ENCODE measurements around the gene PEDS1.
"Not testable (repeated sequence)": the region's sequence is repeated elsewhere in the genome, so short reads cannot be mapped to it uniquely, and the experiment has no call there.

Gene PEDS1

DNA sequence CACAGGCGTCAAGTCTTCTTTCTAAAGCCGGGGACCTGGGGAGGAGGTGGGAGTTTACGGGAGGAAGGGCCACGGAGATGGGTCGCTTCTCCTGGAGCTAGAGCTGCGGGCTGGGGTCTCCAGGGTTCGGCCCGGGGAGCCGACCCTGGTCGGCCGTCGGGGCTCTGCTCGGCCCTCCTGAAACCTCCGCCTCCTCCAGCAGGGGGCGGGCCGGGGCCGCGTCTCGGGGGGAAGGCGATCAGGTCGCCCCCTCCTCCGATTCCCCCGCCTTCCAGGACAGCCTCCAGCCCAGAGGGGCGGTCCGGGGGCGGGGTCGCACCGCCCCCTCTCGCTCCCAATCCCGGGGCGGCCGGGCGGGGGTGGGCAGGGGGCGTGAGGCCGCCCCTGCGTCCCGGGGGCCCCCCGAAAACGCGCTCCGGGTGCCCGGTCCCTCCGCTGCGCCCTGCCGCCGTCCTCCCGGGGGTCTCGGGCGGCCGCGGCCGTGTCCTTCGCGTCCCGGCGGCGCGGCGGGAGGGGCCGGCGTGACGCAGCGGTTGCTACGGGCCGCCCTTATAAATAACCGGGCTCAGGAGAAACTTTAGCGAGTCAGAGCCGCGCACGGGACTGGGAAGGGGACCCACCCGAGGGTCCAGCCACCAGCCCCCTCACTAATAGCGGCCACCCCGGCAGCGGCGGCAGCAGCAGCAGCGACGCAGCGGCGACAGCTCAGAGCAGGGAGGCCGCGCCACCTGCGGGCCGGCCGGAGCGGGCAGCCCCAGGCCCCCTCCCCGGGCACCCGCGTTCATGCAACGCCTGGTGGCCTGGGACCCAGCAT lies 36.9 kb upstream of the PEDS1 start, which contains the start of gene CEBPB:
TSS of gene CEBPB (plus strand) at position 580 of the 814 bp plus-strand sequence. CDS start at position 784, 204 bp downstream.
- peak; percentile 56 to 79 for DNase-seq (ENCODE audit: low read depth in 1 of 2, low spot score in 1 of 2)

DNA sequence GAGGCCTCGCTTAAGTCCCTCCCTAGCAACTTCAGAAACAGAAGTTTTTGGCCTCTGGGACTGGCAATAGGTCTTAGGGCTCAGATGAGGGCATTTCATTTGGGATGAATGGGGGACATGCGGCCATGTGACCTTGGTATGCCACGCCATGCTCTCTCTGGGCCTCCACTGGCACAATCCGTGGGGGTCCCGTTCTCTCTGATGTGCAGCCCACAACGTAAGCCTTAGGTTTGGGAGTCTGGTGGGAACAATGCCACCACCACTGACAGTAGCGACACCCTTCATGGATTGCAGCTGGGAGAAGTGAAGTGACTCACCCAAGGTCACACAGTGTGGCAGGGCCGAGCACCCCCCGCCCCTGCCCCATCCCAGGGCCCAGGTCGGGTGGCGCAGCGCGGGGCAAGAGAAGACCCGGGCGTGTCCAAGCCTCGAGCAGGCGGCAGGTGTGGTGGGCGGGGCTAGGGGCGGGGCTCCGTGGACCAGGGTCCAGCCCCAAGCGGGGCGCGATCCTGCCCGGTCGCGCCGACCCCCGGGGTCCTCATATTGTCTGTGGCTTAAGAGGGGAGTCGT lies 36.2 kb upstream of the PEDS1 start:
- peak in 1 of 2 donors; percentile 22 for DNase-seq (ENCODE audit: low read depth in 1 of 2, low spot score in 1 of 2)

DNA sequence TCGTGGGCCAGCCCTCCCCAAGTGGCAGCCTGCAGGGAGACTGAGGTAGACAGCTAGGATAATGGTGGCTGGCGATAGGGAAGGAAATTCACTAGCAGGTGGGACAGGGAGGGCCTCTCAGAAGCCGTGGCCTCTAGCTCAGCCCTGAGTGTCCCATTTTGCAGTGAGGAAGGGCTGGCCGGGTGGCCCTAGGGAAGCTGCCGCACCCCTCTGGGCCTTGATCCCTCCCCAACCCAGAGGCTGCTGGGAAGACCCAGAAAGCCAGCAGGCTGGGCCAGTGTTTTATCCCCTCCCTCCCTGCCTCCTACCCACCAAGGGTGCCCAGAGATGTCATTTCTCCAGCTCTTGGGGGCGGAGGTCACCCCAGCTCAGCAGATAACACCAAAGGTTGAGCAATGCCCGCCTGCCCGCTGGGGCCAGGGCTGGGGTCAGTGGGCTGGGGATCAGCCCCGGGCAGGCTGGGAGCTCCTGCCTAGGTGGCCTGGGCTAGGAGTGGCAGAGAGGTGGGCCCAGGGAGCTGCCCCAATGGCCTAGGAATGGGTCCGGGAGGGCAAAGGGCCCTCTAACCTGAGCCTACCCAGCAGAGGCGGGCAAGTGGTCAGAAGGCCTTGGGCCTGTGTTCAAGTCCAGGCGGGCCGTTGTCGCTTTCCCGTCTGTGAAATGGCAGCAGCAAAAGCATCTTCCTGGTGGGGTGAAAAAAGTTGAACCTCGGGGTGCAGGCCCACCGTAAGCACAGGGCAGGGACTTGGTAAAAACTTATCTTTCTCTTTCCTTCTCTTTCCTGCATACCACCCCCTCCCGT lies 35.6 kb upstream of the PEDS1 start:
- no peak for DNase-seq (ENCODE audit: low read depth in 1 of 2, low spot score in 1 of 2)

DNA sequence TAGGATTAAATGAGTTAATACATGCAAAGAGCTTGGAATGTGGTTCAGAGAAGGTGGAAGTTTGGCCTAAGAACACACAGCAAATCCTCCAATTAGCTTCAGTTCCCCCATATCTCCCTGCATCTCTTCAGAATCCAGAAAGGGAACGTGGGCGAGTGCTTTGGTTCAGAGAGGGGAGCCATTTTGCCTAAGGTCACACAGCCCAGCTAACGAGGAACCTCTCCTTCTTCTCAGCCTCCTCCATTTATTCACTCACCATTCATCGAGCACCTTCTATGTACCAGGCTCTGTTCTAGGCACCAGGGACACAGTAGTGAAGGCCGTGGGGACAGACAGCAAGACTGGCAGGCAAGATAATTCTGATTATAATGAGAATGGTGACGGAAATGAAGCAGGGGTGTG lies 34.8 kb upstream of the PEDS1 start:
- DNase-seq (ENCODE audit: low read depth in 1 of 2, low spot score in 1 of 2), result no peak

DNA sequence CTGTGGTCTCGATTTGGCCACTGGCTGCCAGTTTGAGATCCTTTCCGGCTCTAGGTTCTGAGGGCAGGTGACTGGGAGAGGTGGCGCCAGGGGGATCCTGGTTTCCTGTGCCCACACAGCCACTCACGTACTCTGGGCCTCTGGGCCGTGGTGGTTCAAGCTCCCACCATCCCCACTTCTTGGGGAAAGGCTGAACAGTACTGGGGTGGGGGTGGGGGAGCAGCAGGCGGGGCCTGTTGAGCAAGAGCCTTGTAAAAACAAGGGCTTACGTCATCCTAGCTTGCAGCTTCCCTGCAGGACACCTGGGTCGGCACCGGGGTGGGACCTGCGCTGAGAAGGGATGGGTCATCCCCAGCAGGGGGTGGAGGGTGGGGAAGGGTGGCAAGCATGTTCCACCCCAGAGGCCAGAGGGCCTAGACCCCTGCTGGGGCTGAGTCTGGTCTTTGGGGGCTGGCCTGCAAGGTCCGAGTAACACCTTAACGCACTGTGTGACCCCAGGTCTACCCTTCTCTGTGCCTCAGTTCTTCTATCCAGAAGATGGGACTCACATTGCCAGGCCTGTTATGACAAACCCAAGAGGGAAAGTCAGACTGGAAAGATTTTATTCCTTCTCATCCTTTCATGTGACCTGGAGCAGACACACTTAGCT lies 34.0 kb upstream of the PEDS1 start:
- no peak for DNase-seq (ENCODE audit: low read depth in 1 of 2, low spot score in 1 of 2)

DNA sequence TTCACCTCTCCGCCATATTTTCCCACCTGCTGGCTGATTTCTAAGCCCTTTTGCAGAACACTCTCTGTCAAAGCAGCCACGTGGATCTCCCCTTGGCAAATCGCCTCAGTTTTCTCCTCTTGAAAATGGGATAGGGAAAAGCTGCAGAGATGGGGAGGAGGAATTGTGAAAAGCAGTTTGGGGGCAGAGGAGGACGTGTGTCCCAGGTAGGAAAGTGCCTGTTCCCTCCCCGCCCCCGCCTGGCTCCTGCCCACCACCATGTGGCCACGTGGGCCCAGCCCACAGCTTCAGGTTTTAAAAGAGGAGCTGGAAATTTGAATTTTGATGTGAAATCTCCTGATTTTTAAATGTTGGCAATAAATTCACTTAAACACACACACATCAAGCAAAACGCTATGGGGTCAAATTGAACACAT lies 33.5 kb upstream of the PEDS1 start:
- DNase-seq (ENCODE audit: low read depth in 1 of 2, low spot score in 1 of 2), result no peak

DNA sequence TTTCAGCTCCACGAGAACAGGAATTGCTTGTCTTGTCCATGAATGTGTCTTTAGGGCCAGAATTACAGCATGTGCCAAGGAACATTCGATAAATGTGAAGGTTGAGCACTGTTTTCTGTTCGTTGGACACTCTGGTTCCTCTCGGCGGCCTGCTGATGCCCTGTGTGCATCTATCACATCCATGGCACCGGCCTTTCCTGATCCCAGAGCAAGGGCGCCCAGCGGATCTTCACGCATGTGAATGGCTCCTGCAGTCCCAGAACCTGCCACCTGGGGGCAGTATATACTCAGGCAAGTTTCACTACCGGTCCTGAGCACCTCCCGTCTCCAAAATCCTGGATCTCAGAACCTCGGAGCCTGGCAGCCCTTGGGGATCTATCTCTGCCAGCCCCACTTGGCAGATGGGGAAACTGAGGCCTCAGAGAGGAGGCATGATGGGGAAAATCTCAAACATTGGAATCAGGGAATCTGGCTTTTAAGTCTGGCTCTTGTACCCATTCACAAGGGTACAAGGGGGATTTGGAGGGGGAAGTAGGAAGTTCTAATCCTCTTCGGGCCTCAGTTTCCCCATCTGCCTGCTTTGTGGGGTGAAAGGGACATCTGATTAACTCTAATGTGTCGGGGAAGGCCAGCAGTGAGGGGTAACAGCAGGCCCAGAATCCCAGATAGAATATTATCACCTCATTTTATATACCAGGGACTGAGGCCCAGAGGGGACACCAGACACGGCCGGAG lies 32.8 kb upstream of the PEDS1 start:
- peak; percentile 78 to 92 for DNase-seq (ENCODE audit: low read depth in 1 of 2, low spot score in 1 of 2)

DNA sequence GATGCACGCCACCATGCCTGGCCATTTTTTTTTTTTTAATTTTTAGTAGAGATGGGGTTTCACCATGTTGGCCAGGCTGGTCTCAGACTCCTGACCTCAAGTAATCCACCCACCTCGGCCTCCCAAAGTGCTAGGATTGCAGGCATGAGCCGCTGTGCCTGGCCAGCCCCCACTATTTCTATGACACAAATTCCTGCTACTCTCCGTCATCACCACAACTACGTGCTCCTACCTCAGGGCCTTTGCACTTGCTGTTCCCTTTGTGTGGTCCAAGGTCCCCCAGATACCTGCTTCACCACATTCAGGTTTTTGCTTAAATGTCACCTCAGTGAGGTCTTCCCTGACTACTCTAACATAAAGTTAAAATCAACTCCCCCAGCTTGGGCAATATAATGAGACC lies 31.9 kb upstream of the PEDS1 start:
- no peak for DNase-seq (ENCODE audit: low read depth in 1 of 2, low spot score in 1 of 2)

DNA sequence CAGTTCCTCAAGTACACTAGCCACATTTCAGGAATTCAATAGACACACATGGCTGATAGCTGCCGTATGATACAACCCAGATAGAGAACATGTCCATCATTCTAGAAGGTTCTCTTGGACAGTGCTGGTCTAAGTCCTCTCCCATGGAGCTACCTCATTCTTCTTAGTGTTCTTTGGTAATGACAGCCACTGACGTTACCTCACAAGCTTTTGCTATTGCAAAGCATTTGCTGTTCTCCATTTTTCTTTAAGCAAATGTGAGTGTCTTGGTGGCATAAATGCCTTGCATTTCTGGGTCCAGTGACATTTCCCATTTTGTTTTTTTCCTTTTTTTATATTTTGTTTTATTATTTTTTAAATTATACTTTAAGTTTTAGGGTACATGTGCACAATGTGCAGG lies 28.8 kb upstream of the PEDS1 start:
- no peak for DNase-seq (ENCODE audit: low read depth in 1 of 2, low spot score in 1 of 2)

DNA sequence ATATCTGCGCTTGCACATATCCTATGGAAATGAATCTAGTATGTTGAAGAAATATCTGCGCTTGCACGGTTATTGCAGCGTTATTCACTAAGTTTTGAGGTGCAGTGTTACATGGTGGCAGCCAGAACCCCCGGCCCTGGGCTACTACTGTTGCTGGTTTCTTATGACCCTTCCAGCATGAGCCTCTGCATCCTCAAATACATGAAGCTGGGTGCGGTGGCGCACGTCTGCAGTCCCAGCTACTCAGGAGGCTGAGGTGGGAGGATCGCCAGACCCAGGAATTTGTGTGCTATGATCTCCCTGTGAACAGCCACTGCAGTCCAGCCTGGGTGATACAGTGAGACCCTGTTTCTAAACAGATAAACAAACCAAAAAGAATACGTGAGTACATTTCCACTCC lies 27.8 kb upstream of the PEDS1 start:
- DNase-seq (ENCODE audit: low read depth in 1 of 2, low spot score in 1 of 2), result no peak

DNA sequence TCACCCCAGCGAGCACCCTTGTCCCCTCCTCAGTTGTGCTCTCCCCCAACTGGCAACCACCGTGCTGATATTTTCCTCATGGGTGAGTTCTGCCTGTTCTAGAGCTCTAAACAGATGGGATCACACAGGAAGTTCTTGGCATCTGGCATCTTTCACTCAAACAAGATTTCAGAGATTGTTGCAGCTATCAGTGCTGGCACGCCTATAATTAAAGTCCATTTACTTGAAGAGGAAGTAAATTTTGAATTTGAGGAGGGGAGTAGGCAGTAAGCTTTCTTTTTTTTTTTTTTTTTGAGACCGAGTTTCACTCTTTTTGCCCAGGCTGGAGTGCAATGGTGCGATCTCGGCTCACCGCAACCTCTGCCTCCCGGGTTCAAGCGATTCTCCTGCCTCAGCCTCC lies 25.1 kb upstream of the PEDS1 start:
- DNase-seq (ENCODE audit: low read depth in 1 of 2, low spot score in 1 of 2), result not testable (repeated sequence)

DNA sequence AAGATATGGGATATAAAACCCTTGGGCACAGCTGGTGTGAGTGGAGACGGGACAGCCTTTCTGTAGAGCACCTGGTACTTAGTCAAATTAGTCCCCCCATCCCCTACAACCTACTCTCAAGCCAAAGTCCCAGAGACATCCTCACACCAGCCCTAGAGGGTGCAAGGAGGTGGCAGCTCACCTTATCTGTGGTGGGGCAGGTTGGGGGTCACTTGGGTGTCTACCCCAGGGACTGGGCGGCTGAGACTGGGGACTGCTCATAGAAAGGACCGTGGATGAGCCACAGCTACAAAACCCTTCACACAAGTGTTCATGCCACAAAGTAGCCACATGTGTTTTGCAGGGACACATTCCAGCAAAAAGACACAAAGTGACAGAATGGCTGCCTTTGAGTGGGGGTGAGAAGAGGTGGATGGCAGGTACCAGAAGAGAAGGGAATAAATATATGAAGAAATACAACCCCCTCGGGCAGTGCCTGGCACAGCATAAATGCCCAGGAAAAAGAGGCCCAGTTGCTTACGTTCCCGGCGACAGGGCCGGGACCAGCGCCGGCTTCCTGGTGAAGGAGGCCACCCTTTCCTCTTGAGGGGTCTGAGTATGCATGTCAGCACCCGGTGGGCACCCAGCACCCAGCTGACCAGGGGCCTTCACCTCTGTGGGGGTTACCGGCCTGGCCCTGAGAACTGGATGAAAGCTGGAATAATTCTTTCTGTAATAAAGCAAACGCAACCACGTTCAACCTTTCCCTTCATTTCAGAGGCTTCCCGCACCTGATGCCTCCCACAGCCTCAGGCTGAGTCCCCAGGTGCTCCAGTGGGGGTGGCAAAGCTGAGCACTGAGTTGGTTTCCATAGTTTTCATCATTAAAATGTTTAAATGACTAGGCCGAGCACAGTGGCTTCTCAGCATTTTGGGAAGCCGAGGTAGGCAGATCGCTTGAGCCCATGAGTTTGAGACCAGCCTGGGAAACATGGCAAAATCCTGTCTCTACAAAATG lies 22.7 kb upstream of the PEDS1 start:
- no peak for DNase-seq (ENCODE audit: low read depth in 1 of 2, low spot score in 1 of 2)

DNA sequence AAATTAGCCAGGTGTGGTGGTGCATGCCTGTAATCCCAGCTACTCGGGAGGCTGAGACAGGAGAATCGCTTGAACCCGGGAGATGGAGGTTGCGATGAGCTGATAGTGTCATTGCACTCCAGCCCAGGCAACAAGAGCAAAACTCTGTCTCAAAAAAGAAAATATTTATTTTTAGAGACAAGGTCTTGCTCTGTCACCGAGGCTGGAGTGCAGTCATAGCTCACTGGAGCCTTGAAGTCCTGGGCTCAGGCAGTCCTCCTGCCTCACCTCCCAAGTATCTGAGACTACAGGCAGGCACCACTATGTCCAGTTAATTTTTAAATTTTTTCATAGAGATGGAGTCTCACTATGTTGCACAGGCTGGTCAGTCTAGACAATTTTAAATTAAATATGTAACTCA lies 20.9 kb upstream of the PEDS1 start:
- no peak for DNase-seq (ENCODE audit: low read depth in 1 of 2, low spot score in 1 of 2)

DNA sequence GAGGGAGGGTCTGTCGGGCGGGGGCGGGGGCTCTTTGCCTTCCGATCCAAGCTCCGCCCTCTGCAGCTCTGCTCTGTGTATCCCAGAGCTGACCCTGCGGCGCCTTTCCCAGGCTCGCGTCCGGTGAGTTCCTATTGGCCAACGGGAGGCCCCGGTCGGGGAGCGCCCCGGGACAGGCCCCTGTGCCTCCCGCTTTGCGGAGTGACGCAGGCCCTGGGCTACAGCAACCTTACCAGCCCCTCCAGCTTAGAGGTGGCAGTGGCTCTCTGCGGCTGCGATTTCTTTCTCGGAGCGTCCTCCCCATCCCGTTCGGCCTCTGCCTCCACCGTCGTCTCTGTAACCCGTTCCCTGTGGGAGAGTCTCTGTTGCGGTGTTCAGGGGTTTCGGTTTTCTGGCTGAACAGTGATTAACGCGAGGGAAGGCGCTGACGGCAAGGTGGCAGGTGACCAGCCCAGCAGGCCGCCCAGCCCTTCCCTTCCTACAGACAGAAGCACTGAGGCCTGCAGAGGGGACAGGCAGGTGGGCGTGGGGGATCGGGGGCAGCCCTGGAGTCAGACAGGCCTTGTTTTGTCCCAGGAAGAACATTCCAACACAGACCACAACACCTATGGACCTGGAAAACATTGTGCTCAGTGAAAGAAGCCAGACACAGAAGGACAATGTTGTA lies 19.0 kb upstream of the PEDS1 start:
- DNase-seq (ENCODE audit: low read depth in 1 of 2, low spot score in 1 of 2), result no peak

DNA sequence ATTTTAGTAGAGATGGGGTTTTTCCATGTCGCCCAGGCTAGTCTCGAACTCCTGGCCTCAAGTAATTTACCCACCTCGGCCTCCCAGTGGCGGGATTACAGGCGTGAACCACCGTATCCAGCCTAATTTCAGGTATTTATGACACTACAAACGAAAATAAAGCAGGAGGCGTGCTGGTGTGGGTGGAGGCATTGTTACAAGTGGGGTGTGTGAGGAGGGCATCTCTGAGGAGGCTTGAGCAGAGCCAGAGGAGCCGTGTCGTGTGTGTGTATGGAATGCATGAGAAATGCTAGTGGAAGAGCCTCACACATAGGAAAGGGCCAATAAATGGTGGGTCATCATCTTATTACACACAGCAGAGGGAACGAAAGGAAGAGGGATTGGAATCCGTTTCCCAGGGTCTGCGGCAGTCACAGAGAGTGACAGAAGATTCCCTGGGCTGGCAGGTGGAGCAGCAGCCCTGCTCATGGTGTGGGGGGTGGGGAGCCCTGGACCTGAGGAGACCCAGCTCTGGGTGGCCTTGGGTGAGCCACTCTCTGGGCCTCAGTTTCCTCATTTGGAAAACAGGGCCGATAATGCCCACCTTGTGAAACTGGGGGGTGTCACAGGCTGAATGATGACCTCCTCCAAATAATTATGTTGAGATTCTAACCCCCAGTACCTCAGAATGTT lies 17.2 kb upstream of the PEDS1 start:
- no peak for DNase-seq (ENCODE audit: low read depth in 1 of 2, low spot score in 1 of 2)

DNA sequence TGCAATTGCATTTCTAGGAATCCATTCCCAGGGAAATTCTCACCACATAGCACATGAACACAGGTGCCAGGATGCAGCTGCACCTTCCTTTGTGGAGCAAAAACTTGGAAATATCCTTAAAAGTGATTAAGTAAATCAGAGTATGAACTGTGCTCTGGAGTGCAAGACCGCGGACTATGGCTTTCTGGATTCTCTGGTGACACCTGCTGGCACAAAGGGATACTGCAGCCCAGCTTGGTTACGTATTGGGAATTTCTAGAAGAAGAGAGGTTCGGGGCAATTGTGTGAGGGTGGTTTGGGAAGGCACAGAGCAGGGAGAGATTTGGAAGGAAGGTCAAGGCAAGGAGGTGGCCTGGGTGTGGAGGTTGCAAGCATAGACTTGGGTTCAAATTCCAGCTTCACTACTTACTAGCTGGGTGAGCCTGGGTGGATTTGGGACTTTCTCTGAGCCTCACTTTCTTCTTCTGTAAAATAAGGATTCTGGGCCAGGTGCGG lies 15.9 kb upstream of the PEDS1 start:
- peak; percentile 68 to 76 for DNase-seq (ENCODE audit: low read depth in 1 of 2, low spot score in 1 of 2)

DNA sequence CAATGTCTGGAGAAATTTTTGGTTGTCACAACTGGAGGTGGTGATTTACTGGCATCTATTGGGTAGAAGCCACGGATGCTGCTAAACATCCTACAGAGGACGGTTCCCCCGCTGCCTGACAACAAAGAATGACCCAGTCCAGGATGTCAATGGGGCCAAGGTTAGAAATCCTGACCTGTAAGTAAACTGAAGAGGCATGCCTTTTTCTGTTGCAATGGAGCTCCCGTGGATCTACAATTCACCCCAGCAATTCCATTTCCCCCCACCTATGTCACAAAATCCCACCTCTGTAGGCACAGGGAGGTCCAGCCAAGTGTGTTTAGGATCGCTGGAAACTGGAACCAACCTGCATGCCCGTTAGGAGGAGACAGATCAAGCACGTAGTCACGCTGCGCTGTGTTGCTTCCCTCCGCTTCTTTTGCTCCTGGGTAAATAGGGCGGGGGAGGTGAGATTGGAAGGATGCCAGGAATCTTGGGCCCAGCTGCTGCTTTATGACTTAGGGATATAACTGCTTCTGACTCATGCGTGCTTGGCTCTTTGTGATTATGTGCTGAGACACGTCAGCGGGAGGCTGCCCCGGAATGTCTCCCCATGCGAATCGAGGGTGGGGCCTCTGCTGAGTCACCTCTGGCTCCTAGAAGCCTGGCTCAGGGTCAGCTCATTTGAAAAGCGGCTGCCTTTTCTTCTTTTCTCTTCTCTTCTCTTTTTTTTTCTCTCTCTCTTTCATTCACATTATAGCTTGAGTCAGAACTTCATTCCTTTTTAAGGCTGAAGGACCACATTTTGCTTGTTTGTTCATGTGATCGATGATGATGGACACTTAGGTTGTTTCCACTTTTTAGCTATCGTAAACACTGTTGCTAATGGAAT lies 12.4 kb upstream of the PEDS1 start:
- DNase-seq (ENCODE audit: low read depth in 1 of 2, low spot score in 1 of 2), result peak; percentile 50 to 66

All from activated T-helper 1 cell treated with anti-CD3 and anti-CD28 coated beads, Interleukin-2, amount 50 U/mL, for 16 hours (primary cell).